ENCODE data around the gene PTAFR. TPM values are rescaled to one million over a fixed set of nuclear protein-coding genes. Genes with fewer than 3 reads are reported as not detected.
"Not testable (repeated sequence)": the region's sequence is repeated elsewhere in the genome, so short reads cannot be mapped to it uniquely, and the experiment has no call there.

Gene PTAFR
- polyA plus RNA-seq, 12 donors, result 1.1 to 4.1 (median 1.8) TPM; not detected in 2

DNA sequence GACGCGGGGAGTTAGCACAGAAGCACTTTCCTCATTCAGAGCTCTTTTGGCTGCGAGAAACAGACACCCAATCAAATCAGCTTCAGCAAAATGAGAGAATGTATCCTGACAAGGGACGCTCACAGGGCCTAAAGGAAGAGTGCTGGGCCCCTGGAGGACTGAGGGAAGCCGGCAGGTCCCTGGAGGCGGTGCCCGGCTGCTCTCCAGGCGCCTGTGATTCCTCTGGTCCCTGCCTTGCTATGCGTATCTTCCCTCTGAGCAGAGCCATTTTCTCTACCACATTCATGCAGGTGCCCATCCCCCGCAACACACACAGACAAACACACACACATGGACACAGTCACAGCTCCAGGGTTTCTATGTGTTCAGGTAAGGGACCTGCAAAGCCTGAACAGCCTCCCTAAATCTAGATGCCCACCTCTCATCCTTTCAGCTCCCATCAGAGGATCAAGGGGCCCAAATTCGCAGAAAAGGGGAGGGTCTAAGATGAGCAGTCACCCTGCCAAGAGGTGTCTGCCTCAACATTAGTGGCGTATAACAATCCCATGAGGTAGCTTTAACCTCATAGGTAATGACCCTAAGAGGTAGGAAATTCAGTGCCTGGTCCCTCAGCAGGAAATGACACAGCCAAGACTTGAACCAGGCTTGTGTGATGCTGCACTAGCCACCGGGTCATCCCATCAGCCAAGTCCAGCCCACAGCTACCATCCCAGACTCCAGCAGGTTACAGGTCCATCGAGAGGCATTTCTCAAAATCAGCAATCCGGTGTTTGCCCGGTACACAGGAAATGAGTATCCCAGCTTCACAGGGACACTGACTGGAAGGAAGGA is 29.0 kb downstream of the PTAFR start:
- no peak for DNase-seq

DNA sequence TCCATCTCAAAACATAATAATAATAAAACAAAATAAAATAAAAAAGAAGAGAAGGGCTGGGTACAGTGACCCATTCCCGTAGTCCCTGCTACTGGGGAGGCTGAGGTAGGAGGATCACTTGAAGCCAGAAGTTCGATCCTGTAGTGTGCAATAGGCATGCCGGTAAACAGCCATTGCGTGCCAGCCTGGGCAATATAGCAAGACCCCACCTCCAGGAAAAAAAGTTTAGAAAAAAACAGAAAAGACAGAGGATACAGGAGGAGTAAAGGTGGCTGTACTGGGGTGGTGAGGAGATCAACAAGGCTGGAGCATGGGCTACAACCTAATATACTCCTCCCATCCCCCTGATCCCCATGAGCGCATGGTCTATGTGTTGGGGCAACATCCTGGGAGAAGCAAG is 30.8 kb downstream of the PTAFR start:
- no peak for DNase-seq

DNA sequence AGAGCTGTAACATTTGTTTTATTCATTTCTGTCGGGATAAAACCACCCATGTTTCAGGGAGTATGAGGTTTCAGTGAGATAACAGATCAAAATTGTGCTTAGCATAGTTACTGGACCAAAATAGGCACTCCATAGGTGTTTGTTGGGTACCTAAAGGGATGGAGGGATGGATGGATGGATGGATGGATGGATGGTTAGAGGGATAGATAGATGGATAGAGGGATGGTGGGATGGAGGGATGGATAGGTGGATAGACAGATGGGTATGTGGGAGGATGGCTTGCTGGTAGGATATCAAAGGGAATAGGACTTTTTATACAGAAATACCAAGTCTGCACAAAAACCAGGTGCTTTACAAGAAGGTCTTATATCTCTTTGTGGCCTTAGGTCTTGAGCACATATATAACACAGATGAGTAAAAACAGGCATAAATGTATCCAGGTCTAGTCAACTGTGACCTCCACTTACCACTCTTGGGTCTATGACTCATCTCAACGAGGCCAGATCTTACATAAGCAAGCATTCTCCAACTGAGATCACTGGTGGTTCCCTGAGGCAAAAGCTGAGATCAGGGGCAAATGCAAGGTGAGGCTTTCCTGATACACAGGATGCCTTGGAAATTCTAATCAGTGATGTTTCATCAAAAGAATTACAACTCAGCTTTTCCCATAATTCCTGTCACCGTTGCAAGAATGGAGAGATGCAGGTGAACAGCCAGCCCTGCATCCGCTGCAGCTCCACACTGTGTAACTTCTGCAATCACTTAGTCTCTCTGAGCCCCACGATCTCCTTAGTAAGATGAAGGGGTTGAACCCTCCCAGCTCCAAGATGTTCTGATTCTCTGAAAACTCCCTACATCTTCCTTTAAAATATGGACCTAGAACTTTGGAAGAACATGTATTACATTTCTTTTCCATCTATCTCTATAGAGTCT is 32.0 kb downstream of the PTAFR start:
- no peak for DNase-seq

DNA sequence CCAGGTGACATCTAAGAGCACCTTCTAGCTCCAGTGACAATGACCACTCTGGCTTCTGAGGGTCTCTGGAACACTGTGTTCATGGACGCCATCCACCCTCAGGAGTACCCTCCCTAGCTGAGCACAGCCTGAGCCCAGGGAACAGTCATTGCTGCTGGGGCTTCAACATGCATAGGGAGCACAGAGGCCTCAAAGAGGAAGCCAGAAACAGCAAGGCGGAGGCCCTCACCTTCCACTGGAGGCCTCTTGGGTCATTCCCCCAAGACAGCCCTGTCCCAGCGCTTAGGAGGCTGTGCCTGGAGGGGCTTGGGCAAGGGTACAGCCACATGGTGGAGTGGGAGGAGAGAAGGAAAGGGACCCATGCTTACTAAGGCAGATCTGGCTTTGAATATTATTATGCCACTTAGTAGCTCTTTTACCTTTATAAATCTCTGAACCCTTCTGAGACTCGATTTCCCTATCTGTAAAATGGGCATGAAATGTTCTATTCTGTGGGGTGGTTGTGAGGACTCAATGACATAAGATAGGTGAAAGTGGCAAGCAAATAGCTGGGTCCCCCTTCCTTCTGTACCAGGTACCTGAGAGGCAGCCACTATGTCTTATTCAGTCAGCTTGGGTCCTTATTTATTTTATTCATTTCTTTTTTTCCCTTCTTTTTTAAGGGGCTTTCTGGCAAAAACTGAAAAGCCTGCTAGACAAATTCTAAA is 32.8 kb downstream of the PTAFR start:
- no peak for DNase-seq

DNA sequence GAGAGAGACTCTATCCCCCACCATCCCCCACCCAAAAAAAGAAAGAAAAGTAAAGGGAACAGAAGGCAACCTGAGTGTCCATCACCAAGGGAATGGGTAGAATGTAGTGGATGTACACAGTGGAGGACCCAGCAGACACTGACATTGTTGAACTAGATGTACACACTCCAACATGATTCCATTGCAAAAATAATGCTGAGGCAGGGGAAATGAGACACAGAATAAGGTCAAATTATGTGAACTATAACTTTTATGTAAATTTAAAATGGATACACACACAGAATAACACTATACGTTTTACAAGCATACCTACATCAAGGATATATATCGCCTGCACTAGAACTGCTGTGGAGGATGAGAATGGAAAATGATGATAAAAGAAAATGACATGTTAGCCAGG is 34.8 kb downstream of the PTAFR start:
- no peak for DNase-seq

DNA sequence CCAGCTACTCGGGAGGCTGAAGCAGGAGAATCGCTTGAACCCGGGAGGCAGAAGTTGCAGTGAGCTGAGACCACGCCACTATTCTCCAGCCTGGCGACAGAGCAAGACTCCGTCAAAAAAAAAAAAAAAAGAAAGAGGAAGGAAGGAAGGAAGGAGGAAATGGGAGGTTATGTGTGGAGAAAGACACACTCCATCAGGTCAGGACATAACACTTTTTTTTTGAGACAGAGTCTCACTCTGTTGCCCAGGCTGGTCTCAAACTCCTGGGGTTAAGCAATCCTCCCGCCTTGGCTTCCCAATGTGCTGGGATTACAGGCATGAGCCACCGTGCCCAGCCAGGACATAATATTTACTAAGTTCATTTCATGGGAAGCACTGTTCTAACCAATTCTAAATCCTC is 36.6 kb downstream of the PTAFR start:
- DNase-seq, result not testable (repeated sequence)

DNA sequence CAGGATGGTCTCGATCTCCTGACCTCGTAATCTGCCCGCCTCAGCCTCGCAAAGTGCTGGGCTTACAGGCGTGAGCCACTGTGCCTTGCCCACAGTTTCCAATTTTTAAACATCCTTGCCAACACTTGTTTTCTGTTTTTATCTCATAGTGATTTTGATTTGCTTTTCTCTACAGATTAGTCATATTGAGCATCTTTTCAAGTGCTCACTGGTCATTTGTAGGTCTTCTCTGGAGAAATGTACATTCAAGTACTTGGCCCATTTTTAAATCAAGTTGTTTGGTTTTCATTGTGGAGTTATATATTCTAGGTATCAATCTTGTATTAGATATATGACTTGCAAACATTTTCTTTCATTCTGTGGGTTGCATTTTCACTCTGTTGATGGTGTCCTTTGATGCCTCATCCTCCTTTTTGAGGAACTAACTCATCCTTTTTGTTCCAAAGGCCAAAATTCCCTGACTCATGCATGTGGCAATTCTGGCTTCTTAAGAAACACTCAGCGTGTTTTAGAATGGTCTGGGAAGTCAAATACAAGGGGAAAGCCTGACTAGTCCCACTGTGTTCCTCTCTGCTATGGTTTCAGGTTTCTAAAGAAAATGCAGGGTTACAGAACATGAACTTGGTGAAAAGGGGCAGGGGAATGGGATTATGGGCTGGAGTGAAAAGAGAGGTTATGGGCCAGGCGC is 37.3 kb downstream of the PTAFR start:
- DNase-seq, result no peak

DNA sequence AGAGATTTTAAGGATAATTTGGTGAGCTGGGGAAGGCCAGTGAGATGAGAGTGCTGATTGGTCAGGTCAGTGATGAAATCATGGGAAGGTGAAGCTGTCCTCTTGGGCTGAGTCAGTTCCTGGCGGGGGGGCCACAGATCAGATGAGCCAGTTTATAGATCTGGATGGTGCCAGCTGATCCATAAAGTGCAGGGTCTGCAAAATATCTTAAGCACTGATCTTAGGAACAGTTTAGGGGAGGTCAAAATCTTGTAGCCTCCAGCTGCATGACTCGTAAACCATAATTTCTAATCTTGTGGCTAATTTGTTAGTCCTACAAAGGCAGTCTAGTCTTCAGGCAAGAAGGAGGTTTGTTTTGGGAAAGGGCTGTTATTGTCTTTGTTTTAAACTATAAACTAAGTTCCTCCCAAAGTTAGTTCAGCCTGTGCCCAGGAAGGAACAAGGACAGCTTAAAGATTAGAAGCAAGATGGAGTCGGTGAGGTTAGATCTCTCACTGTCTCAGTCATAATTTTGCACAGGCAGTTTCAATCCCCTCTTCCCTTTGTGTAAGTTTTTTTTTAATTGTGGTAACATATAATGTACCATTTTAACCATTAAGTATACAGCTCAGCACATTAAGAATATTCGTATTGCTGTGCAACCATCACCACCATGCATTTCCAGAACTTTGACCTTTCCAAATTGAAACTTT is 39.4 kb downstream of the PTAFR start:
- no peak for DNase-seq

DNA sequence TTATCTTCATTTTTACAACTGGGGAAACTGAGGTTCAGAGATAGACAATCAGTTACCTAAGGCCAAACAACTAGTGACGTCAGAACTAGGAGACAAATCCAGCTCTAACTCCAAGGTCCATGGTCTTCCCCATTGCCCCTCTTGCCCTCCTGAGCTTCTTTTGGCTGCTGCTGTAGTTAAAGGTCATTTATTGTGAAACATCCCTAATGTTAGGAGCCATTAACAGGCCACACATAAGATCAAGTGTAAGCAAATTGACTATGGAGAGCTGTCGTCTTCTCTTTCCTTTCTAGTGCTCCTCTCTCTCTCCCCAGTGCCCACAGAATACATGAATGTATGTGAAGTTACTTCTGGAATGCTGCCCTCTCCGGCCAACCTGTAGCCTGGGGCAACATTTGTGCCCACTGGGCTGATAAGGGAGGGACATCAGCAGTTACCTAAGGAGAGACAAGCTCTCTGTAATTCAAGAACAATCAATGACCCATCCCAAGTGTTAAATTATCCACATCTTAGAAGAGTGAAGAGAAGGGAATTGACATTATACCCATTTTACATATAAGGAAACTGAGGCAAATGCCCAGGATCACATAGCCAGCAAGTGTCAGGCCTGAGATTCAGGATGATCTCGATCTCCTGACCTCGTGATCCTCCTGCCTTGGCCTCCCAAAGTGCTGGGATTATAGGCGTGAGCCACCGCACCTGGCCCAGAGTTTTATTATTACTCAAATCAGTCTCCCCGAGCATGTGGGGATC is 40.1 kb downstream of the PTAFR start:
- no peak for DNase-seq

DNA sequence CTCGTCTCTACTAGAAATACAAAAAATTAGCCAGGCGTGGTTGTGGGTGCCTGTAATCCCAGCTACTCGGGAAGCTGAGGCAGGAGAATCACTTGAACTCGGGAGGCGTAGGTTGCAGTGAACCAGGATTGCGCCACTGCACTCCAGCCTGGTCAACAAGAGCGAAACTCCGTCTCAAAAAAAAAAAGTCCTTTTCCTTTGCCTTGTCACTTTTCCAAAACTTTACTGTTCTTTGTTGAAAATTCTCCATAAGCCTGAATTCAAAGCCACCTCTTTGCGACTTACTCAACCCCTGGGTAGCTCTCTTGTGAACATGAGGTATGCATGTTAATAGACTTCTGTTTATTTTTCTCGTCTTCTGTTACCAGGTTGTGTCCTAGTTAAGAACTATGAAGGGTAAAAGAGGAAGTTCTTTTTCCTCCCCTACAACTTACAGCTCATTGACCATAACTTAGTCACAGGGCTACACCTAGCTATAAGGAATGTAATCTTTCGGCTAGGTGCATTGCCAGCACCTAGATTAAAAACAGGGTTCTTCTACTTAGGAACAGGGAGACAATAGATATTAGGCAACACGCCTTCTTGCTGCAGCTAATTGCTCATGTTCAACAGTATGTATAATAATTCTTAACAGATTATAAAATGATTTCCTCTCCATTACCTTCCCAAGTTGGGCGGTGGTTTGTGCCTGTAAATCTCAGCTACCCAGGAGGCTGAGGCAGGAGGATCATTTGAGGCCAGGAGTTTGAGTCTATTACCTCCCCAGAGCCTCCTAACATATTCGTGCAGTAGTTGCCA is 40.9 kb downstream of the PTAFR start:
- no peak for DNase-seq

DNA sequence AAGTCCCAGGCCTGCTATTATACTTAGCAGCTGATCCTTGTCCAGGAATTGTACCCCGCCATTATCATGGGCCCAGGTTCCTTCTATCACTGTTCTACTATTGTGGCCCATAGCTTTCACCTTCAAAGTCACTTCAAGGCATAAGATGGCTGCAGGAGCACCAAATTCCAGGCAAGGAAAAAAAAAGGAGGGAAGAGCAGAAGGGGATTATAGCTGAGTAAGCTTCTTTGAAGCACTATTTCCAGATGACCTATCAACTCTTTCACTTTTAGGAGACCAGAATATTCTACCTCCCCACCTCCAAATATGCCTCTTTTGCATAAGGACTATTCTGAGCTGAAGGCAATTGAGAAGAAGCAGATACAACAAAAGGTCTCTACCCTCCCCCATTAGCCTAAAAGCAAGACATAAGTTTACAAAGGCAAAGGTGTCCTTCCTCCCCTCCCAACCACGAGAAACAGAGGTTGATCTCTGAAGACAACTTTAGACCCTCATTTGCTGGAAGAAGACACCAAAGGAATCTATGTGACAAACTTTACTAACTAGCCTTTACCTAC is 41.8 kb downstream of the PTAFR start:
- DNase-seq, result no peak

DNA sequence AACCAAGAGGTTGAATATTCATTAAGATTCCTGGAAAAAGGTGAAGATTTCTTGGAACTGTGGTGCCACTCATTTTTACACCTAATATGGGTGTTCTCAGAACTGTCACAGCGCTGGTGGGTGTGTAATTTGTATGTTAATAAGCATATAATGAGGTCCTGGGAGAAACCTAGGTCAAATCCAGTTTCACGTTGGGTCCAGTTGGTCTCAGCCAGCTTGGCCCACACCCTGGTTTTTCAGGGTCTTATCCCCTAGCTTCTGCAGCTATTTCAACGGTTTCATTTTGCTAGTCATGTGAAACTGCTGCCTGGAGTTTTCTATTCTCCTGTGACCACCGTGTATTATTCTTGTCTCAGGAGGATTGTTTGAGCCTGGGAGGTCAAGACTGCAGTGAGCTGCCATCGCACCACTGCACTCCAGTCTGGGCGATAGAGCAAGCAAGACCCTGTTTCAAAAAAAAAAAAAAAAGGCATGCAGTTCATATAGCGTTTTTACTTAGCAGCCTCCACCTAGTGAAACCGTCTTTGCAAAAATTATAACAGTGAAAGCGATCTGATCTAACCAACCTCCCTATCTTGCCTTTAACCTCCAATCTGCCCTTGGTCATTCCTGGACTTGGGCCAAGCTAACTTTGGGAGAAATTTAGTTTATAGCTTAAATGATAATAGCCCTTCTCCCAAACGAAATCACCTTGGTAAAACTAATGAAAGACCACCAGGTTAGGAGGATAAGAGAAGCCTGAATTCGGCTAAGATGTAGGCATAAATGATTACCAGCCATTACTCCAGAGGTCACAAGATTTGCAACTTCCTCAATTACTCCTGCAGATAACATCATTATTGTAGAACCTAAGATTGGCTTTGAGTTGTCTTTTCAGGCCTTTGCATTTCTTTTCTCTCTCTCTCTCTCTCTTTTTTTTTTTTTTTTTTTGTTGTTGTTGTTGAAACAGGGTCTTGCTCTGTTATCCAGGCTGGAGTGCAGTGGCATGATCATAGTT is 44.0 kb downstream of the PTAFR start:
- DNase-seq, result no peak

DNA sequence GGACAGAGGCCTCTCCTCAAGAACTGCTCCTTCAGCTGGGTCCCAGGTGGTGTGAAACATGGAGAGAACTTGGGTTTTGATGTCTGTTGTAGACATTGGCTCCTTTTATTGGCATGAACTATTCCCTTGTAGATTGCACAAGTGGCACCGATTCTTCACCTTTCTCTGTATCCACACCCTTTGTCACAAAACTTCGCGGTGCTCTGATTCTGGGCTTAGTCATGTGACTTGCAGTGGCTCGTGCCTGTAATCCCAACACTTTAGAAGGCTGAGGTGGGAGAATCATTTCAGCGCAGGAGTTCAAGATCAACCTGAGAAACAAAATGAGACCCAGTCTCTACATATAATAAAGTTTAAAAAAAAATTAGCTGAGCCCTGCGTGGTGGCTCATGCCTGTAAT is 45.6 kb downstream of the PTAFR start:
- DNase-seq, result no peak

DNA sequence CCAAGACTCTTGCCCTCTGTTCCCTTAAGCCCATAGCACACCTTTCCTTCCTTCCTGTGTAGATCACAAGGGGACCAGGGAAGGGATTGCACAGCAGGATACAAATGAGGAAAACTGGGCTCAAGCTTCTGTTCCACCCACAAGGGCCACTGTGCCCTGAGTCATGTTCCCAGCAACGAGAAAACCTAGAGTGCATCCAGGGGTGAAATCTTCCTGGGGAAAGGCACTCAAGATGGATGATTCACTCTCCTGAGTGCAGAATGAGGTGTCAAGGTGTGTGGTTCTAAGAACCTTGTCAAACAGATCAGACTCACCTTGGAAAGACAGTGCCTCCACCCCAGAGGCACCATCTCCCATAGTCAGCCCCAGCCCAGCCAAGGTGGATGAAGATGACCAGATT is 47.3 kb downstream of the PTAFR start:
- no peak for DNase-seq

DNA sequence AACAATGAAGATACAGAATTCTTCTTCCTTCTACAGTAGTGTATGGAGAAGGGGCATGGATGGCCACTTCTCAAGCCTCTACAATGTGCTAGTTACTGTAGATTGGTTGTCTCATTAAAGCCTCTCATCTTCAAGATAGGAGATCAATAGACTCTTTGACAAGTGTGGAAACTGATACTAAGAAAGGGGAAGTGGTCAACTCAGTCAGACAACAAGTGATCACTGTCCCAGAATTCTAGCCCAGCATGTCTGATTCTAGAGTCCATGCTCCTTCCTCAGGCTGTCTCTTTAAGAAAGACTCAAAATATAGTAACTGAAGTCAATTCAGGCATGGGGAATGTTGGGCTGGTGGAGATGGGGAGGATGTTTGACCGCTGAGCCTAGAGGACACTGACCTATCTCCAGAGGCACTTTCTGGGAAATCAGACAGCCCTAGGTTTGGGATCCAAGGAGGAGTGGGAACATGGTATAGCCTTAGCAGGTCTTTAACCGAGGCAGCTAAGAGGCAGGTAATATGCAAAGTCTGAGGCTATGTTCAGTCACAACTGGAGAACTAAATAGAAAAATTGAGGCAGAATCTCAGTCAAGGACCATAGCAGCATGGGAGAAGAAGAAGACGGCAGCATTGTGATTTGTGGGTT is 48.8 kb downstream of the PTAFR start:
- no peak for DNase-seq

DNA sequence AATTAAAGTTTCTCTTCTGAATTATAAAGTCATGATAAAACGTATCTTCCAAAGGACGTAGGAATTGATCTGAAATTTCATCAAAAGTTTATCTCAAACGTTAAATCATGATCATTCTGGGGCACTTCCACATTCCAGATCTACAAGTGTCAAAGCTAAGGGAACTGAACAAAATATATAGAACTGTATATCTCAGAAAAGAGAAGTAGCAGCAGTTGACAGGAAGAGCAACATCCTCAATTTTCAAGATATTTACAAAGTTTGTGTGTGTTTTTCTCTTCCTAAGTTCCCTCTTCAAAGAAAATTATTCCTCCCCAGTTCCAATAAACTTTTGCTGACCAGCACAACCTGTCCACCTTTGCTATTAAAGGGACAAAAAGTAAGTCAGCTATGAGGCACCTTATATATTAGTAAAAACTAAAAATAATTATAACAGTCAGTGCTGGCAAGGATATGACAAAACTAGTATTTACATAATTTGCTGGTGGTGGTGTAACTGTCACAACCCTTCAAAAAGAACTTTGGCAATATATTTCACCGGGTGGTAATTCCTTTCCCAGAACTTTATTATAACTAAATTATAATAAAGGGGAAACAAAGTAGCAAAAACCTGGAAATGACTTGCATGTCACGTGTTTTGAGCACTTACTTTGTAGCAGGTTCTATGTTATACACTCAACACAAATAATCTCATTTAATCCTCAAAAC is 49.6 kb downstream of the PTAFR start:
- no peak for DNase-seq

DNA sequence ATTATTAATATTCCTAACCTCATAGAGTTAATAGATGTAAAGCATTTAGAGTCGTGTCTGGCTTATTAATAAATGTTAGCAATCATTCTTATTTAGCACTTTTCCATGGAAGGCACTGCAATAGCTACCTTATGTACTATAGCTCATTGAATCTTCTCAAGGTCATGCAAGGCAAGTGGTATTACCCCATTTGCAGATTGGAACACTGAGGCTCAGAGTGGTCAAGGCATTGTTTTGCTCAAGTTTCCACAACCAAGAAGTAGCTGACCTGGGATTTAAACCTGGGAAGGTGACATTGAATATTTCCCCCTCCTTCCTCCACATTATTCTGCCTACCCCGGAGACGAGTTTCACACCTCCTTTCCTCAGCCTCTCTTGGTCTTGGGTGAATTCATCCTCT is 50.3 kb downstream of the PTAFR start:
- DNase-seq, result no peak

Measured in muscle of arm (tissue), 12 donors.